HPDE6-E6E7 (cell line): Measurements from ENCODE around the gene ARFGAP3.
"Not testable (repeated sequence)": the region's sequence is repeated elsewhere in the genome, so short reads cannot be mapped to it uniquely, and the experiment has no call there.

Experiments used
- DNase-seq: peaks from one replicate; pipeline ENCODE4 v3.0.0; 2011; ENCODE audit warnings: missing footprints; ENCODE audit errors: extremely low spot score

The ARFGAP3 gene

DNA sequence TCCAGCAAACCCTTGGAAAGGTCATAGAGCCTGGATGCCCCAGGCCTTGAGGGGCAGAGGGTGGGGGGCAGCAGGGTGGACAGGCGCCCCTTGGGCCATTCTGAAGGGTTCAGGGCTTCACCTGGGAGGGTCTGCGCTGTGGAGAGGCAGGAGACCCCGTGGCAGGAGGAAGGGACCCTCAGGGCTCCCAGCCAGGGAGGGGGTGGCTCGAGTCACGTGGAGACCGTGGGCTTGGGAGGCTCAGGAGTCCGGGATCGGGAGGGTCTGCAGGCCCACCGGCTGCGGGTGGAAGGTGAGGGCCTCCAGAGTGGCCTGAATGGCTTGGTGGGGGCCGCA is 87.9 kb downstream of the ARFGAP3 start:
- DNase-seq, result no peak

DNA sequence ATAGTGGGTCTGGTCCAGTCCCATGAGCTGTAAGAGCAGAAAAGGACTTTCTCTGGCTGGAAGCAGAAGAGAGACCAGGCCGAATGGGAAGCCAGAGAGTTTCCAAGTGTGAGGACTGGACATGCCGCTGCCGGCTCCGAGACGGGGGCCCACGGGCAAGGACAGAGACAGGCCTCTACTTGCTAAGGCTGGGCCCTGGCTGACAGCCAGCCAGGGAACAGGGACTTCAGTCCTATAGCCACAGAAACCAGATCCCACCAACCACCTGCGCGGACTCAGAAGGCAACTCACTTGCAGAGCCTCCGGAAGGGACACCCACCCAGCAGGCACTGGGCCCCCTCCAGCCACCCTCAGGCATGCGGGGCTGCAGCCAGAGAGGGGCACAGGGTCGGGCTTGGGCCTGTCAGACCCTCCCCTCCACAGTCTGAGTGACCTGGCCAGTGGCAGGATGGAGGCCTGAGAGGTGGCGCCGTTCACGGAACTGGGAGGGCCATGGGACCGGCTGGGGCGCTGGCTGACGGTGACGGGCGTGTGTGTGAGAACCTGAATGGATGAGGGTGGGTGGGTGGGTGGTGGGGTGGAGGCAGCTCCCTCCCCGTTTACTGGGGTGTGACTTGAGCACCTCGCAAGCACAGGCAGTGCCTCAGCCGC is 88.6 kb downstream of the ARFGAP3 start:
- DNase-seq, result no peak

DNA sequence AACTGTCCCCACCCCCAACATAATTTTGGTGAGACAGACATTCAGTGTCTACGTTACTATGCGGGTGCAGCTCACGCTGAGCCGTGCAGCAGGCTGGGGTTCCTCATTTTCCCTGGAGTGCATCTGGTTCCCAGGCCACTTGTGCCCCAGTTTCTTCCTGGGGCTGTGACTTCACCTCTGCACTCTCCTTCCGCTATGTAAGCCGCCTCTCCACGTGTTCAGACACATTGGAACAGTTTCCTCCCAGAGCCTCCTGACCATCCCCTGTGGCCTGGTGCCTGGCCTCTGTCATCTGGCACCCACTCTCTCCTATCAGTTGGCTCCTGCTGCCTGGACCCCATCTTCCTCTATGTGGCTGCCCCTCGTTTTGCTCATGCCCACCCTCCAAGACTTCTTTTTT is 90.2 kb downstream of the ARFGAP3 start:
- no peak for DNase-seq

DNA sequence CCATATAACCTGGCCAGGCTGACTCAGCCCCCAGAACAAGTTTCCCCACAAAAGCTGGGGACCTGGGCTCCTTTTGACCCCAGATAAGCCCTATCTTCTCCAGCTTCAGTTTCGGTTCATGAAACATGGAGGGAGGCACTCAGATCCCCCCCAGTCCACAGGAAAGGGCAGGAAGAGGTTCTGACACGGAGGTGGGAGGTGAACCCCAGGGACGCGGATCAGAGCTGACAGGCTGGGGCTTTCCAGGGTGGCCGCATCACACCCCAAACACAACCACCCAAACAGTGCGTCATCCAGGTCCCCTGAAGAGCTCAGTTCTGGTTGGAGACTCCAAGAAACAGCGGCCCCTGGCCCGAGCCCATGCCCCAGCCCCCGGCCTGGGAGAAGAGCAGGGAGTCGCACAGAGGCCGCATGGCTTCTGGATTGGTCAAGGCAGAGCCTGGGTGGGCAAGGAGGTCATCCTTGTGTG is 92.1 kb downstream of the ARFGAP3 start:
- no peak for DNase-seq

DNA sequence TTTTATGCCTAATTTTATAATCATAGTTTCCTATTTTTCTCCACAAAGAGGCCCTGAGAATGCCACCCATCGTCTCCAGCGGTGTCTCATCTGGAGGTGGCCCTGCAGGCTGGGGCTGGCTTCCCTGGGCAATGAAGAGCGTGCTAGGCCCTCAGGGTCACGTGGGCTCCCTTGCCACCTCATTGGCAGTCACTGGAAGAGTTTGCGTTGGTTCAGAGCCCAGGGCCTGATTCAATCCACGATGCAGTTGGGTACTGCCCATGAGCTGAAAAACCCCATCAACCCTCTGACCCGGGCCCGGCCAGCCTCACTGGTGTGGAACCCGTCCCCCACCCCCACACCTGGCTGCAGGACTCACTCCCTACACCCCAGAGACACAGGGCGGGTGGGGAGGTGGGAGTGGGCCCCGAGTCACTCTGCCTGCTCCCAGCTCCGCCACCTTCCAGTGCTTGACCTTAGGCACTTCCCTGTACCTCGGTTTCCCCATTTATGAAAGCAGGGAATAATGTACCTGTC is 93.0 kb downstream of the ARFGAP3 start:
- DNase-seq, result no peak

DNA sequence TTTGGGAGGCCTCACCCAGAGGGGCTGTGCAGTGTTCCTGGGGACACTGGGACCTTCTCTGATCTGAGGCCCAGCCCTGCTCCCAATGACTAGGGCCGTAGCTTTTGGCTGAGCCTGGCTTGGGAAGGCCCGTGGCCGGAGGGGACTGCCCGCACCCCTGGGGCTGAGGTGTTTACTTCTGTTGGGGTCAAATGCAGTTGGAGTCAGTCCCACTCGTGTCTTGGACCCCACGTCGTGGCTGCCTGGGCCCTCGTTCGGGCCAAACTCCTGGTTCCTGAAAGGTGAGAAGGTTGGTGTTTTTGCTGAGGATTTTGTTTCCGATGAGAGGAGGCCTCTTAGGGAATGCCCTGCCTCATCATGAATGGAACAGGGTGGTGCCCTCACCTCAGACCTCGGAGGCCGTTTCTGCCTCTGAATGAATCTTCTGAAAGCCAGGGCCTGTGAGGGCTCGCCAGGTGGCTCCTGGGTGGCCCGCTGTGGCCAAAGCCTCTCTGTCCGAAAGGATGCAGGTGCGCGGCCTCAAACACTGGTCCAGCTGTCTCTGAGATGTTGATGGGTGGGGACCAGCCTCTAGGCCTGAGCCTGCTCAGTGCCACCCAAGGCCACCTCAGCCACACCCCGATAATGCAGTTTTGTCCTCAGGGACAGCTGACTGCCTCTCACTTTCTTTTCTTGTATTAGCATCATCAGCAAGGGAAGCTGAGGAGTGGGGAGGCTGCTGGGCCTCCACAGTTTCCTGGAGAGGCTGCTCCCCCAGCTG is 96.1 kb downstream of the ARFGAP3 start:
- no peak for DNase-seq

DNA sequence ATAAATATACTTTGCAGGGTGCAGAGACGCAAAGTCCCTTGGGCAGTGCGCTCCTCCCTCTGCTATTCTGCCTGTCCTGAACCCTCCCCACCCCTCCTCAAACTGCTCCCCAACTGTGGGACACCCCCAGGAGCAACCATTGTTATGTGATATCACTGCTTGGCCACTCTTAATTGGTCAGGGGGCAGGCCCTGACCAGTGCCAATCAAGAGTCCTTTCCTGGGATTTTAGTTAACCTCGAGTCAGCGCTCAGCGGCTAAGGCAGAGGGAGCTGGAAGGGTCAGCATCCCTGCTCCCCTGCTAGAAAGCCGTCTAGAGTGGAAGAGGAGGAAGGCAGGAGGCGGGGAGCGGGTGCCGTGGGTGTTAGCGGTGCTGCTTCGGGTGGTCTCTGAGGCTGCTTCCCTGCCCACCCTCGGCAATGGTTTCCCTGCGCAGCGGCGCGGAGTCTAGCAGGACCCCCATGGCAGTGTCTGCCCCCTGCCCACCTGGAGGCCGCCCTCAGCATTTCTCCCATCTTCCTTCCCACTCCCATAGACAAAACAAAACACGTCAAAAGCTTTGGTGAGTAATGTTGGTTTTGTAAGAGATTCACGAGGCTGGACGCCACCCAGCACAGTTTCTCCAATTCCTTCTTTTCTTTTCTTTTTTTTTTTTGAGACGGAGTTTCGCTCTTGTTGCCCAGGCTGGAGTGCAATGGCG is 98.0 kb downstream of the ARFGAP3 start:
- no peak for DNase-seq

DNA sequence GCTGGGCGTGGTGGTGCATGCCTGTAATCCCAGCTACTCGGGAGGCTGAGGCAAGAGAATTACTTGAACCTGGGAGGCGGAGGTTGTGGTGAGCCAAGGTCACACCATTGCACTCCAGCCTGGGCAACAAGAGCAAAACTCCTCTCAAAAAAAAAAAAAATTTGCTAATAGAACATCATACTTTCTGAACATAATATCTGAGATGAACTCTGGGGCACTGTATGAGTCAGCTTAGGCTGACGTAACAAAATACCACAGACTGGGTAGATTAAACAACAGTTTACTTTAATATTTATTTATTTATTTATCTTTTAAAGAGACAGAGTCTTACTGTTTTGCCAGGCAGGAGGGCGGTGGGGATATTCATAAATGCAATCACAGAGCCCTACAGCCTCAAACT is 101.5 kb downstream of the ARFGAP3 start:
- DNase-seq, result not testable (repeated sequence)

DNA sequence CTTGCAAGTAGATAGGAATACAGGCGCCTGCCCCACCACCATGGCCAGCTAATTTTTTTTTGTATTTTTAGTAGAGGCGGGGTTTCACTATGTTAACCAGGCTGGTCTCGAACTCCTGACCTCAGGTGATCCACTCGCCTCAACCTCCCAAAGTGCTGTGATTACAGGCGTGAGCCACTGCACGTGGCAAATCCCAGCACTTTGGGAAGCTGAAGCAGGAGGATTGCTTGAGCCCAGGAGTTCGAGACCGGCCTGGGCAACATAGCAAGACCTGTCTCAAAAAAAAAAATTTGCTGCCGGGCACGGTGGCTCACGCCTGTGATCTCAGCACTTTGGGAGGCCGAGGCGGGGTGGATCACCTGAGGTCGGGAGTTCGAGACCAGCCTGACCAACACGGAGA is 102.0 kb downstream of the ARFGAP3 start:
- DNase-seq, result not testable (repeated sequence)

DNA sequence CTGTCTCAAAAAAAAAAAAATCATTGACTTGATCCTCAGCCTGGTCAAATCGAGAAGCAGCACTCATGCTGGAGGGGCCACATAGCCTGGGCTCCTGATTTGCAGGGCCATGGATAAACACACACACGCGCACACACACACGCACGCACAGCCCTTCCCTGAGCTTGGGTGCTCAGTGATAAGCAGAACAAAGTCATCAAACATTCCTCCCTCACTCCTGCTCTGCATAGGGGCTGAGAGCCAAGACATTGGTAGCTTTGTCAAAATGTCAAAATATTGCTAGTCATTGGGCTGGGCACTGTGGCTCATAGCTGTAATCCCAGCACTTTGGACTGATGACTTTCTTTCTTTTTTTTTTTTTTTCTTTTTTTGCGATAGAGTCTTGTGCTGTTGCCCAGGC is 102.4 kb downstream of the ARFGAP3 start:
- DNase-seq, result no peak

DNA sequence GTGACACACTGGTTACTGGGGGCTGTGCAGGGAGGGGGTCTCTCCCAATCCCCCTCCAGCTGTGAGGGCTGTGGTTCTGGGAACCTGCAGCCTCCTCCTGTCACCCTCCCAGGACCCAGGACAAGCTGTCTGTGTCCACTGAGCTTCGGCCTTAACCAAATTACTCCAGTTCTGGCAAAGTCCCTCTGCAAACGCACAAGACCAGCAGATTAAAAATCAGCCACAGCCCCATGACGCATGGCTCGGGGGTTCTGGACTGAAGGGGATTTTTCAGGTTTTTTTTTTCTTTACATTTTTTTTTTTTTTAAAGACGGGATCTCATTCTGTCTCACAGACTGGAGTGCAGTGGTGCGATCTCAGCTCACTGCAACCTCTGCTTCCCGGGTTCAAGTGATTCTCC is 104.2 kb downstream of the ARFGAP3 start:
- no peak for DNase-seq

DNA sequence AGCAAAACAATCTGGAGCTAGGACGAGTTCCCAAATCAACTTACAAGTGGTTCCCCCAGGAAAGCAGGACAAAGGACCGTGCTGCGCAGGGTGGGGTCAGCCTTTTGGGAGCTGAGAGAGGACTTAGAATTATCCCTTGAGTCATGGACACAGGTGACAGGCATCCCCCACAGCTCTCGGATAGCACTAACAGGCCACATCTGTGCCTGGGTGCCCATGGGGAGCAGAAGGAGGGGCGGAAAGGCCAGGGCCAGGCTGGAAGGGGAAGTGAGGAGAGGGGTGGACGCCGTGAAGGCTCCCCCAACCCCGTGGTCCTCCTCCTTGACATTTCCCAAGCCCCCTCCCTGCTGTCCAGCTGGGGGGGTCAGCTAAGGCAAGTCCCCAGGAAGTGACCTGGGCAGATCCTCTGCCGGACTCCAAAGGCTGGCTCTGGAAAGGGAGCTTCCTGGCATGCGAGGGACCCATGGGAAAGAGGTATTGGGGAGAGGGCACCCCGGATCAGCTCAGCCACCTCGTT is 104.8 kb downstream of the ARFGAP3 start:
- no peak for DNase-seq

DNA sequence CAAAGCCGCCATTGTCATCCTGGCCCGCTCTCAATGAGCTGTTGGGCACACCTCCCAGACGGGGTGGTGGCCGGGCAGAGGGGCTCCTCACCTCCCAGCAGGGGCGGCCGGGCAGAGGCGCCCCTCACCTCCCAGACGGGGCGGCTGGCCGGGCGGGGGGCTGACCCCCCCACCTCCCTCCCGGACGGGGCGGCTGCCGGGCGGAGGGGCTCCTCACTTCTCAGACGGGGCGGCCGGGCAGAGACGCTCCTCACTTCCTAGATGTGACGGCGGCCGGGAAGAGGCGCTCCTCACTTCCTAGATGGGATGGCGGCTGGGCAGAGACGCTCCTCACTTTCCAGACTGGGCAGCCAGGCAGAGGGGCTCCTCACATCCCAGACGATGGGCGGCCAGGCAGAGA is 106.7 kb downstream of the ARFGAP3 start:
- not testable (repeated sequence) for DNase-seq

DNA sequence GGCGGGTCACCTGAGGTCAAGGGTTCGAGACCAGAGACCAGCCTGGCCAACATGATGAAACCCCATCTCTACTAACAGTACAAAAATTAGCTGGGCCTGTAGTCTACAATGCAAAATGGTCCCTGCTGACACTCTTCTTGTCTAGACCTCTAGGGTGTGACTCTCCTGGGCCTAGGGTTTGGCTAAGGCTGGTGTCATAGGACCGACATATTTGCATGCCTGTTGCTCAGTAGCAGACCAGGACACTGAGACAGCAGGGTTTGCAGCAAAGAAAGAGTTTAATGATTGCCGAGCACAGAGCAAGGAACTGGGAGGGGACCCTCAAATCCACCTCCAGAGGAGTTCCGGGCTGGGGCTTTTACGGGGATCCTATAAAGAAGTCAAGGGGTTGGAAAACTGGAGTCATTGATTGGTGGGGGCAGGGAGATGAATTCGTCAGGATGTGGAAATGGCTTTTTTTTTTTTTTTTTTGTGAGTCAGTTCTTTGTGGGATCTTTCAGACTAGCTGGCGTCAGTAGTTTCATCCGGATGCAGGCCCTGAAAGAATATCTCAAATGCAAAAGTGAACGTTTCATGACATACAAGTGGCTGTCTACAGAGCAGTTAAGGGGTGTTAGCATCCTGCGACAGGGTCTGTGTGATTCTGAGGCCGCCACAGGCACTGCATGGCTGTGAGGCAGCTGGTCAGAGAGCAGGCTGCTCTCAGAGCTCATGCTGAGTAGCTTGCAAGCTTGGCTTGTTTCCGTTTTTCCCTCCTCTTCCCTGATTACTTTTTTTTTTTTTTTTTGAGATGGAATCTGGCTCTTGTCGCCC is 109.2 kb downstream of the ARFGAP3 start:
- DNase-seq, result no peak
